GM18868 (cell line): ENCODE measurements around the gene DMPK.
A peak's percentile ranks its signal among the peaks of the same experiment; 100 is the strongest.
"Not testable (repeated sequence)": the region's sequence is repeated elsewhere in the genome, so short reads cannot be mapped to it uniquely, and the experiment has no call there.

Source experiments
- ATAC-seq: cut with Tn5 transposase; IDR thresholded peaks from one replicate; pipeline ENCODE4 v1.9.1; 2021; ENCODE audit warnings: mild to moderate bottlenecking, moderate library complexity; ENCODE audit not compliant: unreplicated experiment

The DMPK gene

GRCh38 chr19:45751483-45751882 is 30.8 kb downstream of the DMPK start:
- not testable (repeated sequence) for ATAC-seq

- ATAC-seq = no peak
These were observed 34.8 kb downstream of the DMPK start for GRCh38 chr19:45747513-45747912.

- ATAC-seq = no peak
These were observed 35.4 kb downstream of the DMPK start for GRCh38 chr19:45746866-45747265.

GRCh38 chr19:45745606-45746005 is 36.7 kb downstream of the DMPK start:
- no peak for ATAC-seq

GRCh38 chr19:45742969-45743368 is 39.3 kb downstream of the DMPK start:
- no peak for ATAC-seq

GRCh38 chr19:45739498-45740439 is 42.5 kb downstream of the DMPK start:
- no peak for ATAC-seq

GRCh38 chr19:45733160-45733810 is 49.0 kb downstream of the DMPK start, which contains the start of gene MEIOSIN:
Gene MEIOSIN (plus strand): TSS chr19:45733439. CDS start chr19:45735377, 1,938 bp downstream.
- ATAC-seq = no peak

- ATAC-seq = peak; percentile 90
These were observed 51.7 kb downstream of the DMPK start, which contains the start of gene FBXO46 for GRCh38 chr19:45730368-45731288. Gene FBXO46 (minus strand): TSS chr19:45730896. CDS start chr19:45713495, 17,401 bp downstream.

- ATAC-seq = no peak
These were observed 52.4 kb downstream of the DMPK start for GRCh38 chr19:45729800-45730290.

GRCh38 chr19:45728683-45729082 is 53.6 kb downstream of the DMPK start:
- ATAC-seq = not testable (repeated sequence)

GRCh38 chr19:45720065-45720464 is 62.2 kb downstream of the DMPK start:
- ATAC-seq = not testable (repeated sequence)
